Astrocyte of the hippocampus (primary cell): ENCODE results near the gene GRK6.

Experiments used
- DNase-seq: peaks from one replicate; pipeline ENCODE4 v3.0.0; 2011; ENCODE audit warnings: low read depth, low spot score

Gene GRK6

DNA sequence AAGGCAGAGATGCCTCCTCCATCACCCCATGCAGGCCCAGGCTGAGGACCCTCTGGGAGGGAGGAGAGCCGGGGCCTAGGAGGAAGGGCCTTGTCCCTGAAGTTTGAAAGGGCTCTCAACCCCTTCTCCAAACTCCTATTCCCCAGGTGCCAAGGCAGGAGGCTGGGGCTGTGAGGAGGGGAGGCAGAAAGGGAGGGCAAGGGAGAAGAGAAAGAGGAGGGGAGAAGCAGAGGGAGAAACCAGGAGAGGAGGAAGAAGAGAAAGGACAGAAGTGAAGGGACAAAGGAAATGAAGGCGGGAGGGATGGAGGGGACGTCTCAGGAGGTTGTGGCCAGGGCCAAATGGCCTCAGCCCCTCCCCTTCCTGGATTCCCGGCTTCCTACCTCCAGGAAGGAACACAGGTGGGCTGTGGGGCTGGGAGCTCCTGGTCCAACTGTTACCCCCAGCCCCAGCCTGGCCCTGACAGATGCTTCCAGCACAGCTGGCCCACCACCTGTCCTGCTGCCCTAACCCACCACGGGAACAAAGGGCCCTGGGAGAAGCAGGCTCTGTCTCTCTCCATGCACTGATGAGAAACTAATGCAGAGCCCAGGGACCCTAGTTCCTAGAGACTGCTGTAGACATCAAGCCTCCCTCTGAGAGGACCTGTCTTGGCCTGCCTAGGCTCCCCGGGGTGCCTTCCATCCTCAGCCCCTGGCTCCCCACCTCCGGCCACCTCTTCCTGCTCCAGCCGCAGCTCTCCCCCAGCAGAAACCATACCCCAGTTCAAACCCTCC lies 43.5 kb downstream of the GRK6 start:
- no peak for DNase-seq

DNA sequence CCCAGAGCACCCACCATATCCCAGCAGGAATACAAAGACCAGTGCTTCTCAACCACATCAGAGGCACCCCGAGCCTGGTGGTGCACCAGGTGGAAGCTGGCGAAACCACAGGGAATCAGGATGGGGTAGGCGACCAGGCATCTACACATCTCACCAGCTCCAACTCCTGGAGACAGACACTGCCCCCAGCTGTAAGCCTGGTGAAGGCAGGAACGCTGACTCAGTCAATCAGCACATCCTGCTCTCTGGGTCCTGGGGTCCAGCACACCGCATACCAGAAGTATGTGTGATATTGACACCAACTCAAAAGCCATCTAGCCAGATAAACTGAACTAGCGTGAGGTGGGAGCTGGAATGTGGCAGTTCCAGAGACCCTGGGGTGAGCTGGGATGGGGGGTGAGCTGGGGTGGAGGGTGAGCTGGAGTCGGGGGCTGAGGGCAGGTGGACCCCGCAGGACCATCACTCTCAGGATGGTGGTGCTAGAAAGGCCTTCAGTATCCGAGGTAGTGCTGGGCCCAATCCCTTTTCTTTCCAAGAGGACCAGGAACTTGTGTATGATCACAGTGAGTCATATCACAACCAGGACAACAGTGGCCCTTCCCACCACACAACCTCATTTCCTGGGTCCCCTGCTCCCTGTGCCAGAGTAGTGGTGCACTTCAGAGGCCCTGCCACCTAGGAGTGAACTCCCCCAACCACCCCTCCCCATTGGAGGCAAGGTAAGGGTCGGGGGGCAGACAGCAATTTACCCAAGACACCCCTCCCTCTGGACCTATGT lies 44.5 kb downstream of the GRK6 start:
- peak; percentile 54 for DNase-seq

DNA sequence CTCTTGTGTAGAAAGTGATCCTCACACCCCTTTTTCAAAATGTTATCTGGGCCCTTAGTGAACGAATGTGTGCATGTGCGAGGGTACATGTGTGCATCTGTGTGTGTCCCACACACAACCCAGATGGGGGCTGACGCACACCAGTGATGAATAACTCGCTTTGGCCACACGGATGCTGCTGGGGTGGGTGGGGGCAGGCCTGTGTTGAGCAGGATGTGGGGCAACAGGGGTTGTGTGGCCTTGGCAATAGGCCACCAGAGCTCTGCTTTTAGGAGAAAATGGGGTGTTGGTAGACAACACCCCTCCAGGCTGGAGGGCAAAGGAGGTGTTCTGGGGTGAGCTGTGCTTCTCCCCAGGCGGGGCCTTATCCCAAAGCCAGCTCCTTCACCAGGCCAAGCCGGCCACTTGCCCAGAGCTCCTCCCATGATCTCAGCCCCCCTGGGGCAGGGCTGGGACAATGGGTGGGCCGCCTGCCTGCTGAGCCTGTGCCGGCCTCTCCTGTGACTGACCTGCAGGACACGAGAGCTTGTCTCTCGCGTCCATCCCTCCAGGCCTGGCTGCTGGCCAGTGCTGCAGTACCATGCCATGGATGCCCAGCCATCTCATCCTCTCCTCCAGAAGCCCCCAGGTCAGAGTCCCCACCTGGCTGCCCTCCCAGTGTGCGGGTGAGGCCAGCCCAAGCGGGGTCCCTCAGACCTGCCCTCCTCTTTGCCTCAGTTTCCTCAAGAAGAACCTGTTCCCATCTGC lies 45.3 kb downstream of the GRK6 start:
- peak; percentile 53 for DNase-seq

DNA sequence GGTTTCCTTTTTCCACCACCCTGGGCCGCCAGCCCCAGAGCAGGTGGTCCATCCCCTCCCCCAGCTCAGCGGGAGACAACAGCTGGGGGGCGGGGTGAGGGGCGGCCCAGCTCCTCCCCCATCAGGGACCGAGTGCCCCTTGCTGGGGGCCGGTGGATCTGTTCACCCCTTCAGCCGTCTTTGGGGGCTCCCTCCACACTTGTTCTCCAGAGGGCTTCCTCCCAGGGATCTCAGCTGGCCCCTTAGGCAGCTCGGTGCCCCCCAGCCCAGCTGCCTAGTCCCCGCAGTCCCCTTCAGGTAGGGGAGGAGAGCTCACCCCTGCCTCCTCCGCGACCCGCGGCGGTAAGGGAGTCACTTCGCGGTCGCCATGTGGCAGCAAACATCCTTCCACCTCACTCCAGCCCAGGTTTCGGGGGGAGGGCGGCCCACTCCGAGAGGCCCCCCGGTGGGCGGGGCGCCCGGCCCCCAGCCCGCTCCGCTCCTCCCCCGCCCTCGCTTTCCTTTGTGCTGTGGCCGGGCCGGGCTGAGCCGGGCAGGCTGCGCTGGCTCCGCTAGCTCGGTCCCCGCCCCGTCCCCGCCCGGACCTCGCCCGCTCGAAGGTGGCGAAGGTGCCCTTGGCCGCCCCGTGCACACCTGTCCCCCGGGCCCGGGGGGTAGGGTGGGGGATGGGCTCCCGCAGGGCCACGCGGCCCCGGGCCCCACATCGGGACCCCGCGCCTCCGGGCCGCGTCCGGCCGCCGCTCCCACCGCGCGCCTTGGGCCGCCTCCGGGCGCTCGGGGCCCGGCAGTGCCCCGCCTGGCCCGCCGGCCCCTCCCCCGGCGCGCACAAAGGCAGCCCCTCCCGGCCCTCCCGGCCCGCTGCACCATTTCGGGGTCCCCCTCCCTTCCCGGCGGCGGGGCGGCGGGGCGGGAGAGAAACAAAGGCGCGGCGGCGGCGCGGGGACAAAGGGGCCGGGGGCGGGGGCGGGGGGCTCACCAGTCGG lies 46.3 kb downstream of the GRK6 start:
- peak; percentile 80 for DNase-seq

DNA sequence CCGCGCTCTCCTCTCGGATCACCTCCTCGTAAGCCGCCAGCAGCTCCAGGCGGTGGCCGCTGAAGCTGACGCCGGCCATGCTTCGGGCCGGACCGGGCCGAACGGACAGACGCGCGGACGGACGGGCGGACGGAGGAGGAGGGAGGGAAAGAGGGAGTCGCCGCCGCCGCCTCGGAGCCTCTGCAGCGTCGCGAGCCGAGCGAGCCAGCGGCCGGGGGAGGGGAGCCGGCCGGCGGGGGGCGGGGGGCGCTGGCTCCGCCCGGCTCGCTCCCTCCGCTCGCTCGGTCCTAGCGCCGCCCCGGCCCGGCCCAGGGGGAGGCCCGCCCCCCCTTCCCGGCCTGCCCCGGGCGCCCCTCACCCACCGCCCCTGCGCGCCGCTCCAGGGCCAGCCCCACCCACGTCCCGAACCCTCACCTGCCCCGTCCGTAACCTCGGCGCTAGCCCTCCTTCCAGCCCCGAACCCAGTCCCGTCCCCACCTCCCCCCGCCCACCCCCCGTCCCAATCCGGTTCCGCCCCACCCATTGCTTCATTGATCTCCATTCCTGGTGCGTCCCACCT lies 47.0 kb downstream of the GRK6 start, which contains the start of gene DBN1:
TSS of gene DBN1 (minus strand) at position 192 of the 559 bp plus-strand sequence. CDS start at position 79, 113 bp downstream.
- DNase-seq, result peak; percentile 88

DNA sequence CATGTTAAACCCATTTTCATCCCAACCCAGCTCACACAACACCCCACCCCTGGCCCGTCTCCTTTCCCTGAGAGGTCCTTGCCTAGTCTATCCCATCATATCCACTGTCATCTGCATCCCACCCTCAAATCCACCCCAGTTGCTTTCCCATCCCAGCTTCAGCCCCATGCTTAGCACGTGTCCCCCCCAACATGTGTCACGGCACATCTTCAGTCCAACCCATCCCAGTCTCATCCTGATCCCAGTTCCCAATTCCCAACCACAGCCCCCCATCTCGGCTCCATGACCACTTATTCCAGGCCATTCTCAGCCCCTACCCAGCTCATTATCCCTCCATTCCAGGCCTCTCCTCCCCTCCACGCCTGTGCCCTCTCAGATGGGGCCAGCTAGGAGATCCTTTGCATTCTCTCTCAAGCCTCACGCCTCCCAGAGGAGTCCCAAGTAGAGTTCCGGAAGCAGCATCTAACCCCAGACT lies 47.6 kb downstream of the GRK6 start:
- DNase-seq, result no peak

DNA sequence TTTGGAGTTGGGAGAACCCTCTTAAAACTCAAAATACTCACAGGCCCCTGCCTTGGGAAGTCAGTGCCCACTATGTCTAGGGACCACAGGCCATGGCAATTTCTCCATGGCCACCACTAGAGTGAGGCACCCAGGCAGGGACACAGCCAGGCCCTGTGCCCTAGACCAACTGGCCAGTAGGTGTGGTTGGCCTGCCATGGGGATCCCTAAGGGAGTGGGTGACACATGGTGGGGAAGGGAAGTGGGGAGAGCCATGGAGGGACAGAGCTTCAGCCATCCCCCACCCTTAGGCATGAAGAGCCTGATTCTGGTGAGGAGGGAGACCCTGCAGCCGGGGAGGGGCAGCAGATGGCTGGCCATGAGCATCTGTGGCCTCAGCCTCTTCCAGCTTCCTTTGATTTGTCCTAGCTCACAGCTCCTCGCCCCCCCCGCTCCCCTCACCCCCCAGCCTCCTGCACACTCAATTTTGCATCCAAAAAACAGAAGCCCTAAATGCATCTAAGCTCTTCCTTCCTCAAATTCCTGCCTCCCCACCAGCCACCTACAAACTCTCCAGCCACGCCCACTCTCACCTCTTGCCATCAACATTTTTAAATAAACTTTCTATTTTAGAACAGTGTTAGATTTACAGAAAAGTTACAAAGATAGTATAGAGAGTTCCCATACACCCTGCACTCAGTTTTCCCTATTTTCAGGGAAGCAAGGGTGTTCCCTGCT lies 48.5 kb downstream of the GRK6 start:
- peak; percentile 32 for DNase-seq

DNA sequence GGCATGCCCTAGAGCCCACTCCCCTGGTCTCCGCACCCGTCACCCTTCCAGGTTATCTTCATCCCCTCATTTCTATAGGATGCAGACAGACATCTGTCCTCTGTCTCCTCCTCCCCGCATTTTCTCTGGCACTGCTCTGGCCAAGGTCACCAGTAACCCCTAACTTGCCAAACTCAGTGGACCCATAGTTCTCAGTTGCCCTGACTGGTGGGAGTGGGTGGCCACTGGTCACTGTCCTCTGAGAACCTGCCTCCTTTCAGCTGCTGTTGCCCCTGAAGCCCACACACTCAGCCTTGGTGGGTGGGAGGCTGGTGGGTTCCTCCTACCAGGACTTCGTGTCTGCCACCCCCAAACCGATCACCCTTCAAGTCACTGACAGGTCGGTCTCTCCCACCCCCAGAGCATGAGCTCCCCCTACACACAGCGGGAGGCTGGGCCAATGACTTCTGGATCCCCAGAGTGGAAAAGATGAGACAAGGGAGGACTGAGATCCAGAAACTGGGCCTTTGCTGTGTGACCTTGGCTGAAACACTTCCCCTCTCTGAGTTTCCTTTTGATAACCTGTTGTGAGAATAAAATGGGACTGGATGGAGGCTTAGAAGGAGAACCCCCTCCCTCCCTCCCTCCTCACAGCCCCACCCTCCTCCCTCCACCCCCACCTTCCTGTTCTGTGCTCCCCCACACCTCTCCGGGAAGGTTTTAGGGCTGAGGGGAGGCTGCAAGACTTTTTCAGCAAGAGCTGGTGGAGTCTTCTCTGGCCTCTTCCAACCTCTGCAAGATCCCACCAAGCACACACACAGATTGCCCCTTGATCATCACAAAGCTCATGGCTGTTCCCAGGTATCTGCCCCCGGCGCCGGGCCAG lies 49.3 kb downstream of the GRK6 start:
- peak; percentile 37 for DNase-seq

DNA sequence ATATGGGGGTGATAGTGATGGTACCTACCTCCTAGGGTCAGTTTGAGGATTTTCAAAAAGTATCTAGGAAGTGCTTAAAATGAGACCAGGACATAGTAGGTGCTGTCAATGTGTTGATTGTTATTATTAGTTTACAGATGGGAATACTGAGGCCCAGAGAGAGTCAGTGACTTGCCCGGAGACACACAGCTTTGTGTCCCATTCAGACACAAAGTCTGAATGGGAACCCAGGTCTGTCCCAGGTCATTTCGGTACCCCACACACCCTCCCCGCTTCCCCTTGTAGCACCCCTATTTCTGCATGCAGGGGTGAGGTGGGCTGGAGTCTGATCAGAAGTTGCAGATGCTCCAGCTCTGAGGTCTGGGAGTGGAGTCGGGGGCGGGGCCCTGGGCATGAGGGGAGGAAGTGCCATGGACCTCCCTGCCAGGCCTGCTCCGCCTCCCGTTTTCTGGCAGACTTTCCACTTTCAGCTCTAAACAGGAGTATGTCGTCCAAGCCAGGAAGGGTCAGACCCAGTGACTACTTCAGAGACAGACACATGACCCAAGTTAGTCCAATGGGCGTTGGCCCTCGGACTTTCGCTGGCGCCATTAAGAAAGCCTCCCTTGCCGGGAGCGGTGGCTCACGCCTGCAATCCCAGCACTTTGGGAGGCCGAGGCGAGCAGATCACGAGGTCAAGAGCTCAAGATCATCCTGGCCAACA lies 50.2 kb downstream of the GRK6 start:
- DNase-seq, result peak; percentile 81

DNA sequence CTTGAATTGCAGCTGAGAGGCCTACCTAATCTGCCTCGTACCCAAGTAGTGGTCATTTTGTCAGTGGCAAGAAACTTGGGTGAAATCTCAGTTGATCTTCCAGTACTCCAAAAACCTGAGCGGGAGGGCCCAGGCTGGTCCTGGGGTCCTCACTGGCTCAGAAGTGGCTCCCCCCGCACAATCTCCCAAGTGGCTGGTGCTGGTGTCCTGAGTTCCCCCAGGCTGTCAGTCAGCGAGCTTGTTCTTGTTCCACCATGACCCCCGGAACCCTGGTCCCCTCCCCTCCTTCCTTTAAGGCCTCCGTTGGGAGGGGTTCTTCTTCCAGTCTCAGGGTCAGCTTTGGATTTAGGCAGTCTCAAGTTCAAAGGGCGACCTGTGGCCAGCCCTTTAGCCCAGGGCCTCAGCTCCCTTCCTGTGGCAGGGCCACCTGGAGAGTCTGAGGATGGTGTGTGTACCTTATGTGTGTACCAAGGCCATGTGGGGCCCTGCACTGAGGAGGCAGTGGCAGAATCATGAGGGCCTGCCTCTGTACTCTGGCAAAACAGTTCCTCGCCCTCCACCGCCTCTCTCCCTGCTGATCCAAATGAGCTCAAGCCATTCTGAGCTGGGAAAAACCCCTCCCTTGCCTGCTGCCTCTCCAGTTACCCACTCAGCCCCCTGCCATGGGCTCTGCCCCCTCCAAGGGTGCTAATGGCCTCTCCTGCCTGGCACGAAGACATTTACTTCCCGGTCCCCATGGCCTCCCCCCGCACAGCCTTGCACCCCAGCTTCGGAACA lies 51.4 kb downstream of the GRK6 start:
- peak; percentile 53 for DNase-seq

DNA sequence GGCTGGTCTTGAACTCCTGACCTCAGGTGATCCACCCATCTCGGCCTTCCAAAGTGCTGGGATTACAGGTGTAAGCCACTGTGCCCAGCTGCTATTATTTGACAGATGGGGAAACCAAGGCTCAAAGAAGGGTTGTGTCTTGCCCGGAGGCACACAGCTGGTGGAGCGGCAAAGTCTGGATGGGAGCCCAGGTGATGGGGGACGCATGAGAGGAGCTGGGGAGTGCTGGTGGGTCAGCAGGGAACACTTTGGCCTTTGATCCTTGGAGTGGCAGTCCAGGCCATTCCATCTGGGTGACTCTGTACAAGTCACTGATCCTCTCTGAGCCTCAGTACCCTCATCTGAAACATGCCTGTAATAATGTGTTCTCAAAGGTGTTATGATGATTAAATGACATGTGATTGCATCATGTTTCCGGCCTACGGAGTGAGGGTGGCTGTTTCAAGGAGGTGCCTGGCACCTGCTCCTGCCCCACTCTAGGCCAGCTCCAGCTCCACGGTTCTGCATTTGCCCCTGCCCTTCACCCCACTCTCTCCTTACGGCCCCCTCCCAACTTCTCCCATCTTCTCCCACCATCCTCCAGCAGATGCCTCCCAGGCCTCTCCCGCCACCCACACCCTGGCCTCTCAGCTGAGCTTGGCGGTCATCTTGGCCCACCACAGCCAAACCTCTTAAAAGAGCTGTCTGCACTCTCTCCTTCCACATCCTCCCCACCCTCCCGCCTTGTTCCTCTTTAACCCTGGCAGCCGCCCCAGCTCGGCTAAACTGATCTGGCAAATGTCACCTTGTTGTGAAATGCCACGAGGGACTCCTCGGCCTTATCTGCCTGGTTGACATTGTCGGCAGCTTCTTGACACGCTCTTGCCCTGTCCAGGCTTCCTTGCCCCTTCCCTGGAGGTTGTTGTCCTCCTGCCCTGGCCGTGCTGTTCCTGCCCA lies 52.5 kb downstream of the GRK6 start:
- peak; percentile 59 for DNase-seq

DNA sequence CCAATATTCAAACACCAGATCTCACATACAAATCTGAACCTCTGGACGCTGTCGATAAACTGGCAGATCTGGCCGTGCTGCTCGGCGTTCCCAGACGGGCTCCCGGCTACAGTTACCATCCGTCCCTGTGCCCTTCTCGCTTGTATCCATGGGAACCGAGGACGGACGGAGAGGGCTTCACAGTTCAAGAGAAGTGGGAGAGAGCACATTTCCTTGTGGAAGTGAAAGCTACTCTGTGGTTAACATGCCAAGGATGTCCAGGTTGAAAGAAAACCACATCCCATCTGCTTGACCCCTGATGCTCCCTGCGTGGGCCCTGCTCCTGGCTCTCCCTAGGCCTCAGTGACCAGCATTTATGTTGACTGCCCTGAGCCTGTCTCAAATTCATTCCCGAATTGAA lies 53.3 kb downstream of the GRK6 start:
- DNase-seq, result peak; percentile 55

DNA sequence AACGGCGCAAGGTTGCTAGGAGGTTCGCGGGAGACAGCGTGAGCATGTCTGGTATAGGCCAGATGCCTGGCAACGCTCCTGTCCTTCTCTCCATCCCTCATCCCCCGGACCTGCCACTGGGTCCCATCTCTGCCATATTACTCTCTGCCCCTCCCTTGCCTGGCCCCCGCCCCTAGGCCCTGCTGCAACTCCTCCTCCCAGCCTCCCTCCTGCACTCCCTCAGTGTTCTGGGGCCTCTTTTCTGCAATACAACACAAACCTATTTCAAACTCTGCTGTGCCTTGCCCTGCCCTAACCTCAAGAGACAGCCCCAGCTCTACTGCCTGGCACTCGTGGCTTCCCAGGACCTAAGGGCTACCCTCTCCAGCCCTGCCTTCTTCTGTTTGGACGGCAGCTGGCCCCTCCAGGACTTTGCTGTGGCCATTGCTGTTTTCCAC lies 55.9 kb downstream of the GRK6 start:
- no peak for DNase-seq

DNA sequence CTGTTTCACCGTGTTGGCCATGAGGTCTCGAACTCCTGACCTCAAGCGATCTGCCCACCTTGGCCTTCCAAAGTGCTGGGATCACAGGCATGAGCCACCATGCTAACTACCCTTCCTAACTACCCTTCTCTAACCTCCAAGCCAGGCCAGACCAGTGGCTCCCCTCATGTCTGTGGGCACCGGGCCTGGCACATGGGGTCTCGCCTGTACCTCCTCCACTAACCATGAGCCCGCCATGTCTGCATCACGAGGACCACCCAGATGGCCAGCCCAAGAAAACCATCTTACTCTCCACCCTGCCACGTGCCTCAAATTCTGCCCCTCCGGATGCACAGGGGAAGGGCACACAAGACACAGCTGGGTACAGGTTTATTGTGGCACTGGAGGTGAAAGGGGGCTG lies 56.6 kb downstream of the GRK6 start:
- peak; percentile 7 for DNase-seq

DNA sequence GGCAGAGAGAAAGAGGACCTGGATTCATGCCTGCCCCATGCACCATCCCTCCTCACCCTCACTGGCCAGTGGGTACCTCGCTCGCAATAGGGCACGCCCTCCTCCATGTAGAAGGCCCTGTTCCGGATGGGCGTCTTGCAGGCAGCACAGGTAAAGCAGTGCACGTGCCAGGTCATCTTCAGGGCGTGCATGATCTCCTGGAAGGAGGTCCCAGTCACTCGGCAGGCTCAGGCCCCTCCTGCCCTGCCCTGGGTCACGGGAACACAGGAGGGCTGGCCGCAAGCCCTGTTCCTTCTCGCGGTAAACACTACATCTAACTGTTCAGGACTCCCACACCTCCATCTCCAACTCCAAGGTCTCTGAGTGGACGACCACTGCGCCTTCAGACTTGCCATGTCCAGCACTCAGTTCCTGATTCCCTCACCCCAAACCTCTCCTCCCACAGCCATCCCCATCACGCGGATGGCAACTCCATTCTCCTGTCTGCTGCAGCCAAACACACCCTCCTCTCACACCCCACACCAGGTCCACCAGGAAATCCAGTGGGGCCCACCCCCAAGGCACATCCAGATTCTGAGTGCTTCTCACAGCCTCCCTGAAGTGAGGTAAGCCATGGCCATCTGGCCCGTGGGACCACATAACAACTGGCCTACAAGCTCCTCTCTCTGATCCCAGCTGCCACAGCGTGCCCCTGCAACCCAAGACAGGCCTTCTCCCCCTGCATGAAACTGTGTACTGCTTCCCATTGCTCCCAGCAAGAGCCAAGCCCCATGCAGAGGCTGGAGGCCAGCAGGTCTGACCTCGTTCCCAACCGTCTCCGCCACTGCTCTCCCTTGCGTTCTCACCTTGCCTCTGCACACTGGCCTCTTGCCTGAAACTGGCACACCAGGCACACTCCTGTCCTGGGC lies 57.8 kb downstream of the GRK6 start:
- DNase-seq, result no peak
